Fibroblast of gingiva (primary cell): ENCODE data around the gene PTPN22.

ENCODE experiments used
- DNase-seq: peaks from one replicate; pipeline ENCODE4 v3.0.0-alpha.2; 2011; ENCODE audit warnings: low read depth

PTPN22 gene

DNA sequence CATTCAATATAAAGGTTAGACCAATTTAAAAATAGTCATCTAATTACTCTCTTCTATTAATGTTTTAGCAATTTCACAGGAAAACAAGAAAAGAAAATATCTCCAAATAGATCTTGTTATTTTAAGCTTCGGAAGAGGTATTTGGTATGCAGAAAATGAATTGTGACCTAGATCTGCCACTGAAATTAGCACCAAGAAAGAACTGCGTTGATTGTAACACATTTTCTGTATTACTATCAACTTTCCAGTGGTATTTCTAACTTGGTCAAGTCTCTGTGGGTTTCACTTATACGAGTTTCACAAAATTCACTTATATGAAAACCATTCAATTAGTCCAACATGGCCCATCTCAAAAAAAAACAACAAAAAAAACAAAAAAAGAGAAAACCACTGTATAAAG lies 71.0 kb downstream of the PTPN22 start:
- no peak for DNase-seq

DNA sequence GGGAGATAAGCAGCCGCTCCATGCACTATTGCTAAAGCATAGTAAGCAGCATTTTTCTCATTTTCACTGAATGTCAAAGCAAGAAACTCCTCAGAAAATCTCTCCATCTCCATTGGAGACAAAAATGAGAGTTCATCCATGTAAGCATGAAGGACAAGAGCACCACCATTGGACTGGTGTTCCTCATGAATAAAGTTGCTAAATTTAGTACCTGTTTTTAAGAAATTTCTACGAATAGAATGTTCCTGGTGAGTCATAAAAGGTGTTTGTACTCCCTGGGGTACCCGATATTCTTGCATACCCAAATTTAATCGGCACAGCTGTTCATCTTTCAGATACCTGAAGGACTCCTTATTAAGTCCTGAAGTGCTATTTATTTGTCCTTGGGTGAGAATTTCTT lies 74.0 kb downstream of the PTPN22 start:
- DNase-seq = no peak

DNA sequence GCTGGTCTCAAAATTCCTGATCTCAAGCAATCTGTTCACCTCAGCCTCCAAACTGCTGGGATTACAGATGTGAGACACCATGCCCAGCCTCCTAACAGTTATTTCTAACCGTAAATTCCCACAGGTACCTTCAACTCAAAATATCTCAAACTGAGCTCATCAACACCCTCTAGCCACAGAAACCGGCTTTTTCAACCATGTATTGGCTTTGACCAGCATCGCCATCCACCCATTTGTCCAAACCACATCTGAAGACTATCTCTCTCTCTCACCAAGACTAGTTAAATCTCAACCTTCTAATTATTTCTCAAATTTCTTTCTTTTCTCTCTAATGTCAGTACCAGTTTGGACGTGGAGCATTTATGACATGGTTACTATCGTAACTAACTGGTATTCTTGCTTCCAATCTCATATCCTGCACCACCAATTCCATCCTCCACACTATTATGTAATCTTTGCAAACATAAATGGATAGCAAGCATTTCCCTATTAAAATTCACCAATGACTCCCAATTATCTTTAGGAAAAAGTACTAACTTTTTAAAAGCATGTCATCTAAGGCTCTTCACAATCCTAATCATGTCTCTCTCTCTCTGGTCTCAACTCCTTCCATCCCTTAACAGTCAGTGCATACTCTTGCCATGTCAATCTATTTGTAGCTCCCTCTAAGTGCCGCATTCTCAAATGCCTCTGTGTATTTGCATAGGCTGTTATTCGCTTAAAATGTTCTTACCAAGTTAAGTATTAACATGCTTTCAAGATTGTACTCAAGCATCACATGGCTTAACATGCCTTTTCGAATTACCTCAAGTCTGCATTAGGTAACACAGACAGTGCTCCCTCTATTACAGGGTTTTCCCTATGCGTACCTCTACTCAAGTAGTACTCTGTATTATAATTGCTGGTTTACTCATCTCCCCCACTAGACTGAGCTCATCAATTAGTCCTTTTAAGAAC lies 77.4 kb downstream of the PTPN22 start:
- no peak for DNase-seq

GRCh38 chr1:113792986-113793385 lies 78.5 kb downstream of the PTPN22 start:
- peak; percentile 16 for DNase-seq

GRCh38 chr1:113792471-113792870 lies 79.0 kb downstream of the PTPN22 start:
- no peak for DNase-seq

DNA sequence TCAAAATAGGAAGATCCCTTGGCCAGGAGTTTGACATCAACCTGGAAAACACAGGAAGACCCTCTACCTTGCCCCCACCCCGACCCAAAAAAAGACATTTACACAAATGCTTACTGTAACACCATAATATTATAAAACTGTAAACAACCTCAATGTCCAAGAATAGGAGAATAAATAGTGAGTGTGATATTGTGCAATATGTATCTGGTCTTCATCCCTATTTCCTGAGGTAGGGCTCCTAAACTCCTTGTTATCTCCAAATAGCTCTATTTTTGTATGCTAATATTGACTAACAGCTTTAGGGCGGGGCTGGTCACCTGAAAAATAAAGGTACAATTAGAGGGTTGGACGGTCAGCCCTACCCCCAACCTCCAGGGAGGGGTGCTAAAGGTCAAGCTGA lies 82.7 kb downstream of the PTPN22 start:
- DNase-seq = no peak

DNA sequence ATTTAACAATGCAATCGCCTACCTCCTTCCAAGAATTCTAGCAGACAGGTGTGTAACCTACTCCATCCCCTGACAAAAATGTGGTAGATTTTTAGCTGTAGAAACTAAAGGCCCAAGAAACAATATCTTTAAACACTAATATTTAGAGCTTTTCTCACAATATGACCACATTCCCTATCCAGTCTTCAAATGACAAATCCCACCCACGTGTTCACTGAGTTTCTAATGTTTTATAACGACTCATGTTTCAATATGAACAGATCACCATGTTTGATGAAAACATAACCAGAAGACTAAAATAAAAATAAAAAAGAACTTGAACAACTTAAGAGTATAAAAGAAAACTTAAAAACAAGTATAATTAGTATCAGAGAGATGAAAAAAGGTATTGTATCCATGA lies 83.8 kb downstream of the PTPN22 start:
- DNase-seq = no peak

GRCh38 chr1:113786069-113786468 lies 85.4 kb downstream of the PTPN22 start:
- DNase-seq = no peak

DNA sequence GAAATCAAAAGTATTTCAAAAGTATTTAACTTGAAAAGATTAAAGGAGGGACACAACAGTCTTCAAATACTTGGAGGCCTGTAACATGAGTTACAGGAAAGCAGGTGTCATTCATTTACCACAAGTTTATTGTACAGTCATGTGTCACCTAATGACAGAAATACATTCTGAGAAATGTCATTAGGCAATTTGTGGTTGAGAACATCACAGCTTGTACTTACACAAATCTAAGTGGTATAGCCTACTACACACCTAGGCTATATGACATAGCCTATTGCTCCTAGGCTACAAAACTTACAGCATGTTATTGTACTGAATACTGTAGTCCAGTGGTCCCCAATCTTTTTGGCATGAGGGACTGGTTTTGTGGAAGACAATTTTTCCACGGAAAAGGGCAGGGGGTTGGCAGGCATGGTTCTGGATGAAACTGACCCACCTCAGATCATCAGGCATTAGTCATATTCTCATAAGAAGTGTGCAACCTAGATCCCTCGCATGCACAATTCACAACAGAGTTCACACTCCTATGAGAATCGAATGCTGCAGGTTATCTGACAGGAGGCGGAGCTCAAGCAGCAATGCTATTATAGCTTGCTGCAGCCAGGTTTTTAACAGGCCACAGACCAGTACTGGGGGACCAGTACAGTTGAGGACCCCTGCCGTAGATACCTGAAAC lies 87.3 kb downstream of the PTPN22 start:
- no peak for DNase-seq

- peak; percentile 43 for DNase-seq
Measured at GRCh38 chr1:113783254-113784103, 88.0 kb downstream of the PTPN22 start.

DNA sequence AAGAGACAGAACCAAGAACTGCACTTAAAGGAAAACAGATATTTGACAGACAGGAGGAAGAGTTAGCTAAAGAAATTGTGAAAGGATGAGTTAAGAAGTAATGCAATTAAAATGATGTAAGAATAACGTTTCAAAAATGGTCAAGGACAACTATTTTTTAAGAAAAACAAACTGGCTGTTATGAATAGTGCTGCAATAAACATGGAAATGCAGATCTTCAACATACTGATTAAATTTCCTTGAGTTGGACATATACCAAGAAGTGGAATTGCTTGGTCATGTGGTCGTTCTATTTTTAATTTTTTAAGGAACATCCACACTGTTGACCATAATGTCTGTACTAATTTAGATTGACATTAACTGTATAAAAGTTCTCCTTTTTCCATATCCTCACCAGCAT lies 89.1 kb downstream of the PTPN22 start:
- peak; percentile 71 for DNase-seq

GRCh38 chr1:113780374-113781146 lies 91.0 kb downstream of the PTPN22 start:
- no peak for DNase-seq

DNA sequence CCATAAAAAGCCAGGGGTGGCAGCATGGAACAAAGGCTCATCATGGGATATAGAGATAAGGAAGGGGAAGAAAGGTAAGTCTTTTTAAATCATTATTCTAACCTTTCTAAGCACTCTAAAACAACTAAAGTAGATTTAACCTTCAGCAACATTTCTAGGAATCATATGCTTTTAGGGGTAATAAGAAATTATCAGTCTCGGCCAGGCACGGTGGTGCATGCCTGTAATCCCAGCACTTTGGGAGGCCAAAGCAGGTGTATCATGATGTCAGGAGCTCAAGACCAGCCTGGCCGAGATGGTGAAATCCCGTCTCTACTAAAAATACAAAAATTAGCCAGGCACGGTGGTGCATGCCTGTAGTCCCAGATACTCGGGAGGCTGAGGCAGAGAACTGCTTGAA lies 92.0 kb downstream of the PTPN22 start:
- DNase-seq = no peak

DNA sequence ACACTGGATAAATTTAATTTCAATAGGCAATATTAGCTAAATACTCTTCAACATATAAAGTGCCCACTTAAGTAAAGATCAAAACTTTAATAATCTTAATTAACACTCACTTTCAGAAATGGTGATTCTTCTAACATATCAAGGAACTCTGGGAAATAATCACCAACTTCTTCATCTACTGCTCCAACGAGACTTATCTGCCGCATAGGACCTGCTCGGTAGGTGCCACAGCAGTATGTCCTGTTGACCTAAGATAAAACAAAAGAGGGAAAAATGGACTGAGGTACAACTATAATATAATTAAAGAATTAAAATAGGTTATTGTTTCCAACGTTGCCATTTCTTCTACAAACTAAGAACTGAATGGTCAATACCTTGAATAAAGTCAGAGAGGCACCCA lies 94.0 kb downstream of the PTPN22 start:
- DNase-seq = no peak

DNA sequence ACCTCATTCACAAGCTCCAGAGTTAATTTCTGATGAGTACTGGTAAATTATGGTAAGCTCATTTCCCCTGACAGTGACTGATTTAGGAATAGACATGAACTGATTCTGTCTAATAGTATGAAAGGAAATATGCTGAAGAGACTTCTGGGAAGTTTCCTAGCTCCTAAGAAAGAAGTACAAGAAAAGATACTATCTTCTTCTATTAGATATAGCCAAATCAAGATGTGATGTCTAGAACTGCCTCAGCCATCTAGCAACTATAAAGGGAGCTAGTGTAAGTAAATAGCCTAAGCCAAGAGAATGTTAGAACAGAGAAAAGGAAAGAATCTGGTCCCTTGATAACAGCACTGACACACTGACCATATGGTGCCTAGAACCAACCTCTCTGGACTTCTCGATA lies 101.5 kb downstream of the PTPN22 start:
- no peak for DNase-seq

- DNase-seq = no peak
Measured at GRCh38 chr1:113769601-113769970, 101.9 kb downstream of the PTPN22 start.

DNA sequence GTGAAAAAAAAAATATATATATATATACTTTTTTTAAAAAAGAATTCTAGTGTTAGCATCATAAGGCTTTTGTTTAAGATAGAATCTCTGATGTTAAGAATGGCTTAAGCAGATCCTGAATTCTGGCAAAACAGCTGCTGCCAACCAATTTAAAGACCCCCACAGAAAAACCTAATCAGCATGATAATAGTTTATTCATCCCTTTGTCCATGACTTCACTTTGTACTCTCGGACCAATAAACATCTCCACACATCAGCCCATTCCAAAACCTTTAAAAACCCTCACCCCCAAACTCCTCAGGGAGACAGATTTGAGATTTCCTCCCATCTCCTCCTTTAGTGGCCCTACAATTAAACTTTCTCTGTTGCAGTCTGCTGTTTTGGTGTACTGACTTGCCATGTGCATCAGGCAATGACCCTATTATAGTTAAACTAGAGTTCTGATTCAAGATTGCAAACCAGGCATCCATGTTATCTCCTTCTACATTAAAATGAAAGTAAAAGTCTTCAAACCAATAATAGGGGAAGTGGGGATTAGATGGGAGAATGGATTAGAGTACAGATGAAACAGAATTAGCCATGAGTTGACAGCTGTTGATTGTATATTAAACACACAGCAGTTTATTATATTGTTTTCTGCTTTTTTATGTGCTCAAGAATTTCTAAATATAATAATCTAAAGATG lies 102.5 kb downstream of the PTPN22 start:
- DNase-seq = no peak

- peak; percentile 24 for DNase-seq
Measured at GRCh38 chr1:113765306-113766230, 105.9 kb downstream of the PTPN22 start.
